GM18507 (cell line): Measurements from ENCODE around the gene SP110.
"Not testable (repeated sequence)": the region's sequence is repeated elsewhere in the genome, so short reads cannot be mapped to it uniquely, and the experiment has no call there.

ENCODE experiments used
- DNase-seq: peaks from one replicate; pipeline ENCODE4 v3.0.0; 2011; ENCODE audit warnings: low read depth; ENCODE audit not compliant: insufficient read length; ENCODE audit errors: extremely low spot score
- FAIRE-seq: peaks from 2 replicates; lab custom pipeline; 2011; peaks lifted over from hg19 to GRCh38; lab: Jason Lieb, UNC

Gene SP110

GRCh38 chr2:230226051-230226551 is 6.3 kb upstream of the SP110 start:
- FAIRE-seq (no peak), DNase-seq (no peak)

DNA sequence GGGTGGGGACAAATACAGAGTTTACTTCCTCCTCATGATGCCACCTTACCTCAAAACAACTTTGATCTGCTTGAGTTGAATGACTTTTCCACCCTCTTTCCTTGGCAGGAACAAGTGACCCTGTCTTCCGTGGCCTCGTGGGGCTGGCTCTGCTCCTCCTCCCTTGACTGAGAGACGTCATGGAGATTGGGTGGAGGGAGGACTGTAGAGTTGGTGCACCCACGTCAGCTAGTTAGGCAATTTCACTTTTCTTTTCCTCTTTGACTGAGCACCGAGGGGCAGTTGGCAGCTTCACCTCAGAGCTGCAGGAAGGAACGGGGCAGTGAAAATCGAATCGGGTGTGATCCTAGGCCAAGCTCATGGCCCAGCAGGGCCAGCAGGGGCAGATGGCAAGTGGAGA is 5.7 kb upstream of the SP110 start, which contains the start of gene SP140:
Gene SP140, plus strand, starts transcription at position 251 of the 400 bp plus-strand sequence. Its CDS starts 109 bp downstream, at position 360.
- FAIRE-seq = peak; percentile 100

GRCh38 chr2:230224458-230224857 is 4.7 kb upstream of the SP110 start:
- DNase-seq = no peak
- FAIRE-seq = peak; percentile 88

More for the DNA sequence above, 5.7 kb upstream of the SP110 start, which contains the start of gene SP140:
- DNase-seq = peak; percentile 51

DNA sequence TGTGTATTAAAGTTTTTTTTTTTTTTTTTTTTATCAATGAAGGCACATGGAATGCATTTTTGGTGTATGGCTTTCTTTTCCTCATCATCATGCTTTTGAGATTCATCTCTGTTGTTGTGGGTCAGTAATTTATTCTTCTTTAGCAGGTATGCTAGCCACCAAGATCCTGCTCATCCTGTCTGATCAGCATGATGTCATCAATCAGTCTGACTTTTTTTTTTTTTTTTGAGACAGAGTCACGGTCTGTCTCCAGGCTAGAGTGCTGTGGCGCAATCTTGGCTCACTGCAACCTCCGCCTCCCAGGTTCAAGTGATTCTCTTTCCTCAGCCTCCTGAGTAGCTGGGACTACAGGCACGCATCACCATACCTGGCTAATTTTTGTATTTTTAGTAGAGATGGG is 3.0 kb upstream of the SP110 start:
- FAIRE-seq, DNase-seq: not testable (repeated sequence)

DNA sequence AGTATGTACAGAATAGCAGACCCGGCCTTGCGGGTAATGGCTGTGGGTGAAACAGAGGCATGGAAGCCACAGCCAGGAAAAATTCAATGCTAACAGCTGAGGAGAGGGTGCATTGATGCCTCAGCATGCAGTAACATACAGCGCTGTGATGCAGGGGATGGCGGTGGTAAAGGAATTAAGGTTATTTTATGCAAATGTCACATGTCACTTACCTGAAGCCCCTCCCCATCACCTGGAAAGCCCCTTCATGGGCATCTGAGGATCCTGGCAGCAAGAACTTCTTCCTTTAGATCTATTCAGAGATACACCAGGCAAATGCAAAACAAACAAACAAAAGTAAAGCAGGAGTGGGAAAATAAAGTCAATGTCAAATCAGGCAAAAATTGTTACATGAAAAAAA is 1.7 kb upstream of the SP110 start:
- DNase-seq (no peak), FAIRE-seq (peak; percentile 26)

- FAIRE-seq (no peak), DNase-seq (no peak)
Observed at GRCh38 chr2:230220347-230220969, 674 bp upstream of the SP110 start.

- DNase-seq (no peak), FAIRE-seq (peak; percentile 84)
Observed at GRCh38 chr2:230218421-230218820, 1.4 kb downstream of the SP110 start.

GRCh38 chr2:230217424-230217823 is 2.4 kb downstream of the SP110 start:
- FAIRE-seq (peak; percentile 72), DNase-seq (no peak)

GRCh38 chr2:230216489-230216888 is 3.3 kb downstream of the SP110 start:
- FAIRE-seq = no peak
- DNase-seq = no peak

- DNase-seq (no peak), FAIRE-seq (peak; percentile 88)
Observed at GRCh38 chr2:230209422-230210051, 10.2 kb downstream of the SP110 start.

DNA sequence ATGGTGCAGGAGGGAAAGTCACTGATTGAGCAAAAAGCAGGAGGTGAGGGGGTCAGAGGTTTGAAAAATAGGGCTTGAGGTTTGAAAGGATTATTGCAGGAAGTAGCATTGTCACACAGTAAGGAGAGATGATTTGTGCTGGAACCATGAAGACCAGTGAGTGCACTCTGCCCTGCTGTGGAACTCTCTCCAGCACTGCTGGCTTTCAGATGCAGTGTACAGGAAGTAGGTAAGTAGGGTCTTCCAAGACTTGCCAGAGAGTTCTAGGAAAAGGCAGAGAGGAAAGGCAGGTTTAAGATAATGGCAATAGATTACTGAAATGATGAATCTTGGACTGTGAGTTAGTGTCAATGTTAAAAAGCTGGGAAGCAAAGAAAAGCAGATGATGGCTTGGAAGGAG is 11.2 kb downstream of the SP110 start:
- no peak for DNase-seq
- FAIRE-seq = no peak

- no peak for FAIRE-seq
- DNase-seq = no peak
Observed at GRCh38 chr2:230205721-230206120, 14.1 kb downstream of the SP110 start.

DNA sequence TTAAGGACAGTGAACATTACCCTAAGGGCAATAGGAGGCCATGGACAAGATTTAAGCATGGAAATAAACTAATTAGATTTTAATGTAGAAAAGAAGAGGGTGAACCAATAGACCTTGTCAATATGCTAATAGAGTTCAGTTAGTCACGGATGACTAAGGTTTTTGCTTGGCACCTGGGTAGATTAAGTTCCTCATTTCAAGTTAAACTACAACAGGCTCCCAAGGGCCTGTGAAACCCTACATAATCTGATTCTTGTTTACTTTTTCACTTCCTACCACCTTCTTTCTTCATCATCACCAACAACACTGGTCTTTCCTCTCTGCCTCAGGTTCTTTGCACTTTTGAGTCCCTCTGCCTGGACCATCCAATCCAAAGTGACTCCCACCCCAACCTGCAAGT is 14.8 kb downstream of the SP110 start:
- FAIRE-seq (peak; percentile 98), DNase-seq (no peak)

DNA sequence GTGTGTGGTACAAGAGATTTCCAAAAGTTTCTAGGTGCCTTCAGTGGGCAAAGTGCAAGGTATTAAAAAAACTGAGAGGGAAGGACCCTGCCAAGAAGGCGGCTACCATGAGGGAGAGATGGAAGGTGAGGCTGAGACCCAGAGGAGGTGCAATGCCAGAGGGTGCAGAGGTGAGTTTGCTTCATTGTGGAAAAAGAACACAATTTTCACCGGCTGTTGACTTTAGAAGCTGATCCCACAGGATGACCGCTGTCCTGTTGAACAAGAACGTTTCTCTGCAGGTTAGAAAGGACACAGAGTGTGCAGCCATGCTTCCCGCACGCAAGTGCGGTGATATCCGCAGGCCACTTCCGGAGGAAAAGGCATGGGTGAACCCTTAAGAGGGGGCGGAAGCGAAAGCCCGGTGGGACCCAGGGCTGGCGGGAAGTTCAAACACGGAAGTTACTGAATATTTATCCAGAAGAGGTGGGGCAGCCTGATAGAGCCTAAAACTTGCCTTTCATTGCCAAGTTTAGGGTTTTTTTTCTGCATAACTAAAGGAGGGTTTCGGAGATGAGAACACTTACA is 16.6 kb downstream of the SP110 start:
- DNase-seq (no peak), FAIRE-seq (peak; percentile 98)

- DNase-seq (no peak), FAIRE-seq (no peak)
Observed at GRCh38 chr2:230202430-230203109, 17.2 kb downstream of the SP110 start.

DNA sequence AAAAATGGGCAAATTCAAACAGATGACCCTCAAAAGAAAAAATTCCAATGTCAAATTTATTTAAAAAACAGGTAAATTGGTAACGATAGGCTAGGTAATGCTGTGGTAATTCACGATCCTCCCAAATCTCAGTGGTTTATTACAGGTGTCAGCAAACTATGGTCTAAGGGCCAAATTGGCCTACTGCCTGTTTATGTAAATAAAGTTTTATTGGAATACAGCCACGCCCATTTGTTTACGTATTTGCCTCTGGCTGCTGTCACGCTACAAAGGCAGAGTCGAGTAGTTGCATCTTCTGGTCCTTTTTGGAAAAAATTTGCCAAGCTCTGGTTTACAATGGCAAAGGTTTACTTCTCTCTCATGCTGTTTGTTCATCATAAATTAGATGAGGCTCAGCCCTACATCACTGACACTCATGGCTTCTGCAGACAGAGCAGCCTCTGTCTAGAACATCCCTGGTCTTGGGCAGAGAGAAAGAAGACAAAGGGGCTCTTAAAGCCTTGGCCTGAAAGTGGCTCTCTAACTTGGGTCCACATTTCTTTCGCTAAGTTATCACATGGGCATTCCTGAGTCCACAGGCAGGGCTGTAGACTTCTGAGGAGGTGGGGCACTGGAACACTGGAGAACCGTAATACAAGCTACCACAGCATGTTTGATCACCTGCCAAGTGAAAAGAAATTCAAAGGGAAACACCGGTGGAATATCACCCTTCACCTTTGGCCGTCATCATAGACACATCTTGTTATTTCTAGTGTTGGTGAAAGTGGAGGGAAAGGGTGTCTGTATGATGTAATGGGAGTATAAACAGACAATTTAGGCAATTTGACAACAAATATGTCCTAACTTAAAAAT is 34.8 kb downstream of the SP110 start:
- DNase-seq (no peak), FAIRE-seq (no peak)

DNA sequence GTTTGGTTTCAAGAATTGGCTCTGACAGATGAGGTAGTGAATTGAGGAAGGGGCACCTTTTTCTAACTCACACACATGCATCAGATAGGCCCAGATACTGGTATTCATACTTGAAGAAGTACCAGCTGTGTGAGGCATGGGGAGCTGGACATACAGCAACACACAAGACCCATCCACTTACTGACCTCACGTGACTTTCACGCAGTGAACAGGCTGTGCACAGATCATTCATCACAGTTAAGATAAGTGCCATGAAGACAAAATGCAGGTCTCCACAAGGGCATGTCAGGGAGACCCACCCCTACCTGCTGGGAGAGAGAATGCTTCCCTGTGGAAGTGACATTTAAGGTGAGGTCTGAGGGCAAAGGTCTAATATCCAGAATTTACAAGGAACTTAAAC is 38.6 kb downstream of the SP110 start:
- FAIRE-seq = no peak
- no peak for DNase-seq

GRCh38 chr2:230179907-230180306 is 39.9 kb downstream of the SP110 start:
- no peak for FAIRE-seq
- DNase-seq = no peak
